DND-41 (cell line): Measurements from ENCODE around the gene SCUBE1.

ENCODE experiments used
- CTCF ChIP-seq: IDR thresholded peaks from 2 replicates; pipeline ENCODE4 v1.5.1; 2012; ENCODE audit warnings: borderline replicate concordance, low read length, moderate library complexity, mild to moderate bottlenecking; ENCODE audit not compliant: poor library complexity, severe bottlenecking; ENCODE audit errors: extremely low read depth
- EZH2 ChIP-seq: IDR thresholded peaks from 3 replicates; pipeline ENCODE4 v1.6.1; 2012; ENCODE audit warnings: borderline replicate concordance, low read depth, mild to moderate bottlenecking, moderate library complexity, low read length, inconsistent platforms; ENCODE audit not compliant: severe bottlenecking

DNA sequence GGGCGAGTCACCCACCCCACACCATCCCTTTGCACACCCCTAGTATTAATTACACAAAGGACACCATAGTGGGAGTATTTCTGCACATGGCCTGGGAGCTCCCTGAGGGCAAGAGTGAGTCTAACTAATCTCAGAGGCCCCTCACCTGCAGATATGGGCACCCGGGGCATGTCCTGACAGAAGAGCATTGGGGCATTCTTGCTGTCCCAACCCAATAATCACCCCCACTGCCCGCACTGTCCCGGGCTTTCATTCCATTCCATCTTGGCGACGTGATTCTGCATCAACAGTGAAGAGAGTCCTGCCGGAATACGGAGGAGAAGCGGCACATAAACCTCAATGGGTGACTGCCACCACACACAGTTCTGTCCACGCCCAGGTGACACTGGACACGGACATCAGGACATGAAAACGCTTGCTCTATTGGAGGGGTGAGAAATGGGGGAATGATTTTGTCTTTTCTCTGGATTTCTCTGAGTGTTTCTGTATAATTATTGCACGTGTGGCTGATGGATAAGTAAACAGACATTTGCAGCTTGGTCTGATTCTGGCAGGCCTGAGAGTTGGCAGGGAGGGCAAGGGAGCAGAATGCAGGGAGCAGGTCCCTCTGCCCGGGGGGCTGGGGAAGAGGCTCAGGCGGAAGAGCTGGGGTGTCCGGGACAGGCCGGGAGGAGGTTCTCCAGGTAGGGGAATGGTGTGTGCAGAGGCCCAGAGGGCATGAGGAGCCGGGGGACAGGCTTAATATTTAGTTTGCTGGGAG is 38.2 kb downstream of the SCUBE1 start:
- TF ChIP-seq CTCF = no peak
- no peak for TF ChIP-seq EZH2
